Left kidney (tissue), 2 donors: ENCODE results near the gene HERPUD1. TPM values are rescaled to one million over a fixed set of nuclear protein-coding genes. Genes with fewer than 3 reads are reported as not detected.
"Not testable (repeated sequence)": the region's sequence is repeated elsewhere in the genome, so short reads cannot be mapped to it uniquely, and the experiment has no call there.

Source experiments
- DNase-seq: peaks from one replicate; pipeline ENCODE4 v3.0.0-alpha.2; 2013
- polyA plus RNA-seq: library from polyadenylated mRNA; unstranded; fragments of 120-200 nt; gene quantifications from one replicate; pipeline ENCODE4 v1.2.1, GENCODE V29; 2013; ENCODE audit not compliant: insufficient read length

Gene HERPUD1
- polyA plus RNA-seq, 1 donor, result 117 TPM

- DNase-seq, result peak; percentile 50
Measured at GRCh38 chr16:56932721-56933619, 1.0 kb downstream of the HERPUD1 start.

GRCh38 chr16:56933828-56934598 is 2.1 kb downstream of the HERPUD1 start:
- DNase-seq, result no peak

- not testable (repeated sequence) for DNase-seq
Measured at GRCh38 chr16:56934599-56935145, 2.7 kb downstream of the HERPUD1 start.

- DNase-seq, result no peak
Measured at GRCh38 chr16:56935201-56935600, 3.3 kb downstream of the HERPUD1 start.

GRCh38 chr16:56936491-56936890 is 4.5 kb downstream of the HERPUD1 start:
- DNase-seq, result no peak

GRCh38 chr16:56936950-56937349 is 5.0 kb downstream of the HERPUD1 start:
- no peak for DNase-seq

GRCh38 chr16:56938664-56939513 is 6.9 kb downstream of the HERPUD1 start:
- DNase-seq, result no peak

- no peak for DNase-seq
Measured at GRCh38 chr16:56939801-56940200, 7.9 kb downstream of the HERPUD1 start.

GRCh38 chr16:56941092-56941491 is 9.2 kb downstream of the HERPUD1 start:
- DNase-seq, result no peak

- no peak for DNase-seq
Measured at GRCh38 chr16:56941856-56942331, 10.0 kb downstream of the HERPUD1 start.

GRCh38 chr16:56943761-56944375 is 11.9 kb downstream of the HERPUD1 start:
- no peak for DNase-seq

GRCh38 chr16:56944954-56945839 is 13.3 kb downstream of the HERPUD1 start:
- DNase-seq, result no peak

GRCh38 chr16:56945847-56946527 is 14.0 kb downstream of the HERPUD1 start:
- no peak for DNase-seq

GRCh38 chr16:56946767-56947603 is 15.0 kb downstream of the HERPUD1 start:
- no peak for DNase-seq

- DNase-seq, result no peak
Measured at GRCh38 chr16:56947604-56947995, 15.7 kb downstream of the HERPUD1 start.

- no peak for DNase-seq
Measured at GRCh38 chr16:56948234-56948633, 16.3 kb downstream of the HERPUD1 start.

GRCh38 chr16:56950051-56950450 is 18.1 kb downstream of the HERPUD1 start:
- DNase-seq, result no peak

- DNase-seq, result no peak
Measured at GRCh38 chr16:56950455-56950854, 18.5 kb downstream of the HERPUD1 start.
